OCI-LY1 (cell line): ENCODE data around the gene FKBP4.

ENCODE experiments used
- EZH2 ChIP-seq: fragments of 200-600 bp; sonication (generic), shearing (Covaris generic); IDR thresholded peaks from 2 replicates; pipeline ENCODE4 v1.8.0; 2017; ENCODE audit warnings: borderline replicate concordance, mixed run types, mild to moderate bottlenecking, antibody characterized with exemption, low read length, moderate library complexity, mixed read lengths
- TF ChIP-seq, protein P1 (sequence below): fragments of 200-600 bp; sonication (generic), shearing (Covaris generic); IDR thresholded peaks from 2 replicates; pipeline ENCODE4 v1.5.1; 2017; ENCODE audit warnings: mild to moderate bottlenecking, antibody characterized with exemption, low read length, moderate library complexity, mixed read lengths

DNA sequence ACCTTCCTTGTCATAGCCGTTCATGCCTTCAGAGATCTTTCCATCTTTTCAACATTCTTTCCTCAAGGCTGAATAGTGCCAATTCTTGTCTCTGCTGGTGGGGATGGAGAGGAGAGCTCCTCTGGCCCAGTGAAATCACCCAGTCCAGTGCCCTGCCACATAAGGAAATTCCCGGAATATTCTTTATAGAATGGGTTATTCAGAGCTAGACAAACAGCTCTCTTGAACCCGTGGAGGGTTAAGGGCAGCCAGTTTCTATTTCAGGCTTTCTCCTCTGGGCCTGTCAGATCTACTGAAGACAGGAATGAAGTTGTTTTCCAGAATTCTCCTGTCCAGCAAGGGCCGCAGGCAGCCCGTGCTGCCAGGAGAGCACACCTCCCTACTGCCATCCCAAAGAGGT is 48.2 kb downstream of the FKBP4 start:
- TF ChIP-seq, protein P1, sequence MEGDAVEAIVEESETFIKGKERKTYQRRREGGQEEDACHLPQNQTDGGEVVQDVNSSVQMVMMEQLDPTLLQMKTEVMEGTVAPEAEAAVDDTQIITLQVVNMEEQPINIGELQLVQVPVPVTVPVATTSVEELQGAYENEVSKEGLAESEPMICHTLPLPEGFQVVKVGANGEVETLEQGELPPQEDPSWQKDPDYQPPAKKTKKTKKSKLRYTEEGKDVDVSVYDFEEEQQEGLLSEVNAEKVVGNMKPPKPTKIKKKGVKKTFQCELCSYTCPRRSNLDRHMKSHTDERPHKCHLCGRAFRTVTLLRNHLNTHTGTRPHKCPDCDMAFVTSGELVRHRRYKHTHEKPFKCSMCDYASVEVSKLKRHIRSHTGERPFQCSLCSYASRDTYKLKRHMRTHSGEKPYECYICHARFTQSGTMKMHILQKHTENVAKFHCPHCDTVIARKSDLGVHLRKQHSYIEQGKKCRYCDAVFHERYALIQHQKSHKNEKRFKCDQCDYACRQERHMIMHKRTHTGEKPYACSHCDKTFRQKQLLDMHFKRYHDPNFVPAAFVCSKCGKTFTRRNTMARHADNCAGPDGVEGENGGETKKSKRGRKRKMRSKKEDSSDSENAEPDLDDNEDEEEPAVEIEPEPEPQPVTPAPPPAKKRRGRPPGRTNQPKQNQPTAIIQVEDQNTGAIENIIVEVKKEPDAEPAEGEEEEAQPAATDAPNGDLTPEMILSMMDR, result no peak
- no peak for TF ChIP-seq EZH2
